Stimulated activated naive CD4-positive, alpha-beta T cell treated with Interleukin-2 at 50 U/mL for 16 hours (primary cell): ENCODE results near the gene FXYD5.
A peak's percentile ranks its signal among the peaks of the same experiment; 100 is the strongest.
"Not testable (repeated sequence)": the region's sequence is repeated elsewhere in the genome, so short reads cannot be mapped to it uniquely, and the experiment has no call there.

Experiments used
- DNase-seq: peaks from one replicate; lab custom pipeline; 2025; lab: John Stamatoyannopoulos, UW

FXYD5 gene

DNA sequence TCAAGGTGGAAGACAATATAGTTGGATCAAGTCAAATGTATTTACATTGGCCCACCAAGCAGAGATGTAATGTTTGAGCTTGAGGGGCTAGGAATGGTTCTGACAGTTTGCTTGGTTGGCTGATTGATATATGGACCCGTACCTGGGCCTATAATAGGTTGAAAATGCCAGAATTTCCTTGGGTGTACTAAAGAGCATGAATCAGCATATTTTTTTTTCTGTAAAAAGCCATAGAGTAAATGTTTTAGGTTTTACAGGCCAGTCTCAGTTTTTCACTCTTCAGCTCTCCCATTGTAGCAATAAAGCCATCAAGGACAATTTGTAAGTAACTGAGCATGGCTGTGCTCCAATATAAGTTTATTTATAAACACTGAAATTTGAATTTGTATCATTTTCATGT lies 26.9 kb downstream of the FXYD5 start:
- no peak for DNase-seq

- DNase-seq: no peak
Observed at GRCh38 chr19:35184267-35184666, 29.7 kb downstream of the FXYD5 start.

- no peak for DNase-seq
Observed at GRCh38 chr19:35184884-35185283, 30.3 kb downstream of the FXYD5 start.

DNA sequence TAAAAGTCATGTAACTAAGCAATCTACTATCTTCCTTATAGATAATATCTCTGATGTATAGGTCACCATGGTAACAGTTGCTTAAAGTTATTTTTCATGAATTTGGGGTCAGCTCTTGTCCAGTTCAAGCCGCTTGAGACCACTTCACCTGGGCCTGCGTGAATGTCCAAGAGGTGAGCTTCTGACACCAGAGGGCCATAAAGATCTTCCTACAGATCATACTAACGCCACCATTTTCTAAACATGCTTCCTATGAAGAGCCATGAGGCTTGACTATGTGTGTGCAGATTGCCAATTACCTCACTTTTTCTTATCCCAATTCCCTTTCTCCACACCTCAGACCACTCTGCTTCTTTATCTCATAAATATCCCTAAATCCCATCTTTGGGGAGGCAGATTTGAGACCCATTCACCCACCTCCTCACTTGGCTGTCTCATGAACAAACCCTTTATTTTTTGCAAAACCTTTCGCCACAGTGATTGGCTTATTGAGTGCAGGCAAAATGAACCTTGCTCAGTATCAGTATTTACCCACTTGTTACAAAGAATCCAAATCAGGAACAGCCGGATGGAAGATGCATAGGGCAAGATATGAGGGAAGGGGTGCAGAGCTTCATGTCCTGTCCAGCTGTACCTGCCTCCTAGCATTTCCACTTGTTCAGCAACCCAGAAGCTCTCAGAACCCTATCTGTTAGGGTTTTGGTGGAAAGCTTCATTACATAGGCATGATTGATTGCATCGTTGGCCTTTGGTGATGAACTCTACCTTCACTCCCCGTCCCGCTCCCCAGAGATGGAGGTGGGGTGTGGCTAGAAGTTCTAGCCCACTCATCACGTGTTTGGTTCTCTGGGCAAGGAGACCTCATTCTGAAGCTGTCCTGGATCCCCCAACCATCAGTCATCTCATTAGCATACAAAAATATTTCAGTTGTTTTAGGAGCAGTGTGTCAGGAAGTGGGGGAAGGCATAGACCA lies 39.8 kb downstream of the FXYD5 start:
- DNase-seq: no peak

DNA sequence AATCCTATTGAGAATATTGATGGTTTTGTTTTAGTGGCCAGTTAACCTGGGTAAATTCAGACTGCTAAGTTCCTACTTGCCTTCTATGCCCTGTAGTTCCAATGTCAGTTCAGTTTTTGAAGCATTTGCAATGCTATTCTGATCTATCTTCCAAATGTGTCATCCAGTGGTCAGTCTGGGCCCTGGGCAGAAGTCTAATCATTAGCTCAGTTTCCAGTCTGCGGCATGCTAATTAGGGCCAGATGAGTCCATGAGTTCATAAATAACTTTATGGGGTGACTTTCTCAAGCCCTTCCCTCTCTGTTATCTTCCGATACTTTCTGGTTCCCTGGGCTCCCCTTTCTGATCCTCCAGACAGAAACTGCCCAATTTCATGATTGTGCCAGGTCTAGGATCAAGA lies 41.3 kb downstream of the FXYD5 start:
- DNase-seq: no peak

- DNase-seq: not testable (repeated sequence)
Observed at GRCh38 chr19:35196861-35197260, 42.3 kb downstream of the FXYD5 start.

GRCh38 chr19:35199481-35199880 lies 44.9 kb downstream of the FXYD5 start:
- DNase-seq: no peak

GRCh38 chr19:35202722-35203688 lies 48.5 kb downstream of the FXYD5 start:
- DNase-seq: no peak

GRCh38 chr19:35204799-35205732 lies 50.5 kb downstream of the FXYD5 start:
- no peak for DNase-seq

DNA sequence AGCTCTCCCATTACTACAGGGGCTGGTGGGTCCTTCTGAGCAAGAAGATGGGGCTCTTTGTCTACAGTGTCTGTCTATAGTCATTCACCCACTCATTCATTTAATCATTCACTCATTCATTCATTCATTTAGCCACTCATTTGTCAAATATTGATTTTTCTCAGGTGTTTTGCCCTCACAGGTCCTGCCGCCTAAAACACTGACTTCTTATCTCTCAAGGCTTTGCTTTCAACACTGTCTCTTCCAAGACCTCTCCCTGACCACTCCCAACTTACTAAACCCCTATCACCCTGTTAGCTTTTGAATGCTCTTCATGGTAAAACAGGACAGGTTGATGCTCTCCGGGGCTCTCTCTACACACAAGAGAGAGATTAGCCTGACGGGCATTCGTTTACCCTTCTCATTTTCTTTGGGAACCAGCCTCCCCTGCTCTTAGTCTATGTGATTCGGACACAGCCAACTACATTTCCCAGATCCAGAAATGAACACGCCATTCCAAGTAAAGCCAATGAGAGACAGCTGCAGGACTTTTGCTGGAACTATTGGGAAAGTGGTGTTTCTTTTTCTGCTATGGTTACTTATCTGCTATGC lies 51.3 kb downstream of the FXYD5 start:
- DNase-seq: no peak

GRCh38 chr19:35206379-35206778 lies 51.8 kb downstream of the FXYD5 start:
- peak; percentile 46 for DNase-seq

DNA sequence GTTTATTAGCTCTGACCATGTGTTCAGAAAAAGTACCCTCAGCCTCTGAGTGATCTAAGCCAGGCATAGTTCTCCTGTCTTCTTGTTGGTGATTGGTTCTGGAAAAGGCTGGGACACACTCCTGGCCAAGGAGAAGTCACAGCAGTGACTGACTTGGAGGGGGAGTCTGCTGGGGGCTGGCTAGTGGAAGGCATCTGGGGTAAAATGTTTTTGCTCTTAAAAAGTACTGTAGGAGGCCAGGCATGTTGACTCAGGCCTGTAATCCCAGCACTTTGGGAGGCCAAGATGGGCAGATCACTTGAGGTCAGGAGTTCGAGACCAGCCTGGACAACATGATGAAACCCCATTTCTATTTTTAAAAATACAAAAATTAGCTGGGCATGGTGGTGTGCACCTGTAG lies 52.3 kb downstream of the FXYD5 start:
- DNase-seq: no peak

- peak; percentile 18 for DNase-seq
Observed at GRCh38 chr19:35207391-35207871, 52.9 kb downstream of the FXYD5 start.

GRCh38 chr19:35208121-35208520 lies 53.6 kb downstream of the FXYD5 start:
- no peak for DNase-seq

DNA sequence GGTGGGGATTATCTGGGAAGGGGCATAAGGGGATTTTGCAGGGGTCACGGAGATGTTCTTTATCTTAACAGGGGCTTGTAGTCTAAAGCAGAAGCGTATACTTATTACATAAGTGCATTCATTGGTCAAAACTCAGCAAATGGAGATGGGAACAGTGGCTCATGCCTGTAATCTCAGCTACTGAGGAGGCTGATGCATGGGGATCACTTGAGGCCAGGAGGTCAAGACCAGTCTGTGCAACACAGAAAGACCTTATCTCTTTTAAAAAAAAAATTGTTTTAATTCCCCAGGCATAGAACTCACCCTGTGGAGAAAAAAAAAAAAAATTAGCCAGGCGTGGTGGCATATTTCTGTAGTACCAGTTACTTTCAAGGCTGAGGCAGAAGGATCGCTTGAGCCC lies 55.1 kb downstream of the FXYD5 start:
- DNase-seq: no peak

GRCh38 chr19:35211545-35212230 lies 57.2 kb downstream of the FXYD5 start:
- DNase-seq: peak; percentile 52

GRCh38 chr19:35212241-35212640 lies 57.7 kb downstream of the FXYD5 start:
- no peak for DNase-seq

DNA sequence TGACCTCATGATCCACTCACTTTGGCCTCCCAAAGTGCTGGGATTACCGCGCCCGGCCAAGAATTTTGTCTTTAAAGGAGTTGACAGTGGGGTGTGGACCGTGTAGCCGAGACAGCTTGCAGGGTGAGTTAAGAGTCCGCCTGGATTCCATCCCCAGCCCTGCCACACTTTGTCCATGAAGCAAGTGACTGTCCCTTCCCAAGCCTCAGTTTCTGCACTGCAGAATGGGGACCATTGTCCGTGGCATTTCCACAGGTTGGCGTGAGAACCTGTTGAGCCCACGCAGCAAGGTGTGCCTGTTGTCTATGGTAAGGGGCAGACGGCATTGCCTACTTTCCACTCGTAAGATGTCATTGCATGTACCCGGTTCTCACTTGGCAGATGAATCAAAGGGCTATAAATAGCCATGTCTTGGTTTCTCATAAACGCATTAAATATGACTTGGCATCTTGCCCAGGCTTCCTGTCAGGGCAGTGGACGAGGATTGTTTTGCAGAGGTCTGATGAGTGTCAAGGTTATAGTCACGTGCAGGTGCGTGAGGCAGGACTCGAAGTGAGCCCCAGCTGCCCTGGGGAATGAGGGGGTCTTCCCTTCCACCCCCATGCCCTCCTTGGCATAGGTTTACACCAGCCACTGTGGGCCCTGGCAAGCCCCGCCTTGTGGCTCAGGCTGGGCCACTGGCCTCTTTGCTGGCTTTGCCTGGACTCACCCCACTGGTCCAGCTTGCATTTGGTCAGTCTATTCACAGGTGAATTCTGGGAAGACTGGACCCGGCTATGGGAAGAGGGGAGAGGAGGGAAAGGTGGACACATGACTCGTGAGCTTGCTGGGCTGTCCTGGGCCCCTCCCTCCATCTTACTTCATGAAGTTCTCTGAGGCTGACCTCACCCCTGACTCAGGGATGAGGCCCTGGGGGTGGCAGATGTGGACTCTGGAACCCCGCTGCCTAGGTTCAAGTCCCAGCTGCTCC lies 59.4 kb downstream of the FXYD5 start:
- DNase-seq: peak; percentile 73

DNA sequence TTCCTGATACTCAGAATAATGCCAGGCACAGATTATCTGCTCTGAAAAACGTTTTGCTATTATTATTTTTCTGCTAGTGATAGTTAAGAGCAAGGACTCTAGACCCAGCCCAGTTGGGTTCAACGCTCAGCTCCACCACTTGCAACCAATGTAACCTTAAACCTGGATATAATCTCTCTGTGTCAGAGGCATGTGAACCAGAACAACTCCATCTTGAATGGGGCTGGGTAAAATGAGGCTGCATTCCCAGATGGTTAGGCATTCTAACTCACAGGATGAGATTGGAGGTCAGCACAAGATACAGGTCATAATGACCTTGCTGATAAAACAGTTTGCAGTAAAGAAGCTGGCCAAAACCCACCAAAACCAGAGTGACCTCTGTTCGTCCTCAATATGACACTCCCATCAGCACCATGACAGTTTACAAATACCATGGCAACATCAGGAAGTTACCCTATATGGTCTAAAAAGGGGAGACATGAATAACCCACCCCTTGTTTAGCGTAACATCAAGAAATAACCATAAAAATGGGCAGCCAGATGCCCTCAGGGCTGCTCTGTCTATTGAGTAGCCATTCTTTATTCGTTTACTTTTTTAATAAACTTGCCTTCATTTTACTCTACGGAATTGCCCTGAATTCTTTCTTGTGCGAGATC lies 60.4 kb downstream of the FXYD5 start:
- DNase-seq: no peak
